Measurements from ENCODE around the gene NKD2.

NKD2 gene

GRCh38 chr5:1010641-1011046, 2.0 kb downstream of the NKD2 start:
- H3K9me3 ChIP-seq (replicated peaks; ENCODE audit: insufficient read depth, low read length): no peaks in the 10 kb centered on the region
- H2AFZ ChIP-seq (ENCODE audit: low read length): no peak overlapping the region
- H3K9me2 ChIP-seq (replicated peaks; ENCODE audit: insufficient read depth, low read length): no peaks in the 10 kb centered on the region
- H3K4me1 ChIP-seq (ENCODE audit: low read length): peaks cover 42% of the 10 kb centered on the region
- H3K27ac ChIP-seq (ENCODE audit: low read length): peak overlapping the region; percentile 44; the same call in 1 of the 2 replicates
- no peak for TF ChIP-seq CTCF (IDR thresholded peaks at IDR 0.05; ENCODE audit: low read length)
- no peak for TF ChIP-seq EZH2 (optimal IDR thresholded peaks at IDR 0.05; ENCODE audit: low read depth, low read length)
- no peak for TF ChIP-seq EZH2phosphoT487 (IDR thresholded peaks at IDR 0.05; ENCODE audit: low read length)
- peak; percentile 30 for DNase-seq
- no peaks in the 10 kb centered on the region for H4K20me1 ChIP-seq (ENCODE audit: insufficient read depth, low read length)
- H3K4me3 ChIP-seq (ENCODE audit: low read length): peak overlapping the region; percentile 64; the same call in 1 of the 2 replicates
- peaks cover 65% of the 10 kb centered on the region for H3K79me2 ChIP-seq (ENCODE audit: low read length)
- peaks cover 4% of the 10 kb centered on the region; the same call in 1 of the 2 replicates for H3F3A ChIP-seq (ENCODE audit: insufficient read depth, low read length)
- no peaks in the 10 kb centered on the region for H3K36me3 ChIP-seq (replicated peaks; ENCODE audit: insufficient read depth, low read length)
- peaks cover 21% of the 10 kb centered on the region for H3K27me3 ChIP-seq (replicated peaks; ENCODE audit: insufficient read depth, low read length)
- peak overlapping the region; percentile 65; the same call in 1 of the 2 replicates for H3K9ac ChIP-seq (ENCODE audit: low read length)
- peak overlapping the region; percentile 73; the same call in 1 of the 2 replicates for H3K4me2 ChIP-seq (ENCODE audit: low read depth, low read length)

- Histone ChIP-seq H3K27ac (ENCODE audit: low read length) (no peak overlapping the region), H3K79me2 (ENCODE audit: low read length) (peaks cover 71% of the 10 kb centered on the region), H3K9me2 (replicated peaks; ENCODE audit: insufficient read depth, low read length) (no peaks in the 10 kb centered on the region), H2AFZ (ENCODE audit: low read length) (no peak overlapping the region), H3K36me3 (replicated peaks; ENCODE audit: insufficient read depth, low read length) (no peaks in the 10 kb centered on the region), H3F3A (ENCODE audit: insufficient read depth, low read length) (peaks cover 4% of the 10 kb centered on the region; the same call in 1 of the 2 replicates), H3K9ac (ENCODE audit: low read length) (no peak overlapping the region), H3K4me1 (ENCODE audit: low read length) (peaks cover 36% of the 10 kb centered on the region), H3K4me3 (ENCODE audit: low read length) (no peak overlapping the region), H4K20me1 (ENCODE audit: insufficient read depth, low read length) (no peaks in the 10 kb centered on the region), H3K4me2 (ENCODE audit: low read depth, low read length) (peak overlapping the region; percentile 73; the same call in 1 of the 2 replicates), H3K9me3 (replicated peaks; ENCODE audit: insufficient read depth, low read length) (no peaks in the 10 kb centered on the region), H3K27me3 (replicated peaks; ENCODE audit: insufficient read depth, low read length) (peaks cover 19% of the 10 kb centered on the region)
- TF ChIP-seq CTCF (IDR thresholded peaks at IDR 0.05; ENCODE audit: low read length) (peak; percentile 73), EZH2 (optimal IDR thresholded peaks at IDR 0.05; ENCODE audit: low read depth, low read length) (no peak)
- peak; percentile 64 for DNase-seq
Observed at GRCh38 chr5:1011226-1011631, 2.6 kb downstream of the NKD2 start.

- no peaks in the 10 kb centered on the region for H3K36me3 ChIP-seq (replicated peaks; ENCODE audit: insufficient read depth, low read length)
- no peaks in the 10 kb centered on the region for H4K20me1 ChIP-seq (ENCODE audit: insufficient read depth, low read length)
- H3K27me3 ChIP-seq (replicated peaks; ENCODE audit: insufficient read depth, low read length): peaks cover 20% of the 10 kb centered on the region
- no peak for DNase-seq
- H3K4me3 ChIP-seq (ENCODE audit: low read length): no peak overlapping the region
- TF ChIP-seq EZH2 (optimal IDR thresholded peaks at IDR 0.05; ENCODE audit: low read depth, low read length) (no peak), EZH2phosphoT487 (IDR thresholded peaks at IDR 0.05; ENCODE audit: low read length) (no peak), CTCF (IDR thresholded peaks at IDR 0.05; ENCODE audit: low read length) (no peak)
- H3K9me3 ChIP-seq (replicated peaks; ENCODE audit: insufficient read depth, low read length): no peaks in the 10 kb centered on the region
- no peak overlapping the region for H3K9ac ChIP-seq (ENCODE audit: low read length)
- no peak overlapping the region for H3K4me2 ChIP-seq (ENCODE audit: low read depth, low read length)
- H3K9me2 ChIP-seq (replicated peaks; ENCODE audit: insufficient read depth, low read length): no peaks in the 10 kb centered on the region
- no peak overlapping the region for H2AFZ ChIP-seq (ENCODE audit: low read length)
- H3K79me2 ChIP-seq (ENCODE audit: low read length): peaks cover 77% of the 10 kb centered on the region
- peaks cover 4% of the 10 kb centered on the region; the same call in 1 of the 2 replicates for H3F3A ChIP-seq (ENCODE audit: insufficient read depth, low read length)
- H3K4me1 ChIP-seq (ENCODE audit: low read length): peaks cover 30% of the 10 kb centered on the region
- H3K27ac ChIP-seq (ENCODE audit: low read length): no peak overlapping the region
Observed at GRCh38 chr5:1011741-1012312, 3.2 kb downstream of the NKD2 start.

All from MM.1S (cell line).